Neural cell (in vitro differentiated cells): ENCODE results near the gene FOXF1. TPM values are rescaled to one million over a fixed set of nuclear protein-coding genes. Genes with fewer than 3 reads are reported as not detected.

Source experiments
- H2AFZ ChIP-seq: fragments of 200-600, 300-800 bp; sonication (generic), shearing (Covaris generic); 2 replicates; pipeline ENCODE4 v1.6.0; 2014; ENCODE audit warnings: low read depth, mild to moderate bottlenecking, antibody characterized with exemption, low read length, moderate library complexity
- H3F3A ChIP-seq: fragments of 200-600 bp; shearing (Covaris generic); 2 replicates; pipeline ENCODE4 v1.6.1; 2016; ENCODE audit warnings: mild to moderate bottlenecking, moderate library complexity, mixed read lengths, antibody characterized with exemption, low read length; ENCODE audit not compliant: insufficient read depth, poor library complexity, severe bottlenecking
- H3K27ac ChIP-seq: fragments of 200-600, 300-800 bp; sonication (generic), shearing (Covaris generic); 2 replicates; pipeline ENCODE4 v1.5.1; 2014; ENCODE audit warnings: mild to moderate bottlenecking, low read length, moderate library complexity
- H3K27me3 ChIP-seq: fragments of 300-800, 200-600 bp; sonication (generic), shearing (Covaris generic); 2 replicates; pipeline ENCODE4 v1.6.0; 2014; ENCODE audit warnings: mild to moderate bottlenecking, low read depth, low read length, moderate library complexity; ENCODE audit not compliant: insufficient read depth
- H3K36me3 ChIP-seq: fragments of 300-800, 200-600 bp; sonication (generic), shearing (Covaris generic); 2 replicates; pipeline ENCODE4 v1.5.1; 2014; ENCODE audit warnings: mild to moderate bottlenecking, antibody characterized with exemption, low read length, moderate library complexity; ENCODE audit not compliant: insufficient read depth
- H3K4me2 ChIP-seq: fragments of 300-800, 200-600 bp; sonication (generic), shearing (Covaris generic); 2 replicates; pipeline ENCODE4 v1.6.0; 2014; ENCODE audit warnings: mild to moderate bottlenecking, low read length
- H3K4me3 ChIP-seq: fragments of 300-800, 200-600 bp; sonication (generic), shearing (Covaris generic); 2 replicates; pipeline ENCODE4 v1.5.1; 2014; ENCODE audit warnings: mild to moderate bottlenecking, low read length, moderate library complexity
- H3K79me2 ChIP-seq: fragments of 200-600 bp; shearing (Covaris generic); replicated peaks from 2 replicates; pipeline ENCODE4 v1.6.0; 2014; ENCODE audit warnings: mild to moderate bottlenecking, low read length, moderate library complexity; ENCODE audit not compliant: insufficient read depth
- H3K9ac ChIP-seq: fragments of 300-800, 200-600 bp; sonication (generic), shearing (Covaris generic); 2 replicates; pipeline ENCODE4 v1.6.1; 2016; ENCODE audit warnings: mild to moderate bottlenecking, low read length, mixed read lengths
- H3K9me2 ChIP-seq: fragments of 200-600 bp; shearing (Covaris generic); 2 replicates; pipeline ENCODE4 v1.6.1; 2016; ENCODE audit warnings: mild to moderate bottlenecking, low read length, mixed read lengths; ENCODE audit not compliant: insufficient read depth
- H3K9me3 ChIP-seq: fragments of 200-600, 300-800 bp; sonication (generic), shearing (Covaris generic); 2 replicates; pipeline ENCODE4 v1.6.1; 2016; ENCODE audit warnings: mild to moderate bottlenecking, mixed run types, low read length, moderate library complexity, mixed read lengths
- H4K20me1 ChIP-seq: fragments of 200-600 bp; shearing (Covaris generic); 2 replicates; pipeline ENCODE4 v1.6.1; 2016; ENCODE audit warnings: mild to moderate bottlenecking, mixed run types; ENCODE audit not compliant: insufficient read depth
- EP300 ChIP-seq: fragments of 450-650 bp; conservative IDR thresholded peaks from 2 replicates; pipeline ENCODE4 v1.6.1; 2014; ENCODE audit warnings: antibody characterized with exemption, mild to moderate bottlenecking, moderate library complexity; ENCODE audit not compliant: poor library complexity, severe bottlenecking
- EZH2 ChIP-seq: fragments of 200-600, 300-800 bp; shearing (Covaris generic), sonication (generic); IDR thresholded peaks from 2 replicates; pipeline ENCODE4 v1.6.1; 2014; ENCODE audit warnings: antibody characterized with exemption, low read length, borderline replicate concordance, mild to moderate bottlenecking; ENCODE audit not compliant: insufficient read depth, poor library complexity, severe bottlenecking
- MXI1 ChIP-seq: fragments of 450-650 bp; conservative IDR thresholded peaks from 2 replicates; pipeline ENCODE4 v1.6.1; 2014; ENCODE audit warnings: antibody characterized with exemption, mild to moderate bottlenecking; ENCODE audit not compliant: poor library complexity, severe bottlenecking
- POLR2AphosphoS5 ChIP-seq: IDR thresholded peaks from 2 replicates; pipeline ENCODE4 v1.6.1; 2012
- RAD21 ChIP-seq: fragments of 450-650 bp; conservative IDR thresholded peaks from 2 replicates; pipeline ENCODE4 v1.6.1; 2014; ENCODE audit warnings: antibody characterized with exemption, mild to moderate bottlenecking, moderate library complexity
- SMC3 ChIP-seq: fragments of 450-650 bp; conservative IDR thresholded peaks from 2 replicates; pipeline ENCODE4 v1.6.1; 2014; ENCODE audit warnings: antibody characterized with exemption, mild to moderate bottlenecking, moderate library complexity; ENCODE audit not compliant: poor library complexity
- TAF1 ChIP-seq: IDR thresholded peaks from 2 replicates; pipeline ENCODE4 v1.6.1; 2012; ENCODE audit warnings: low read depth
- polyA plus RNA-seq: library from polyadenylated mRNA; depleted of rRNA; stranded (reverse); fragments of >200 nt; gene quantifications from 2 replicates; pipeline ENCODE4 v1.2.3, GENCODE V29; 2014
- TF ChIP-seq, protein P1 (sequence below): IDR thresholded peaks from 2 replicates; pipeline ENCODE4 v1.6.1; 2012; ENCODE audit warnings: borderline replicate concordance
- TF ChIP-seq, protein P2 (sequence below): fragments of 450-650 bp; IDR thresholded peaks from 2 replicates; pipeline ENCODE4 v1.5.1; 2014; ENCODE audit warnings: antibody characterized with exemption, mild to moderate bottlenecking, moderate library complexity; ENCODE audit not compliant: poor library complexity, severe bottlenecking

Gene FOXF1
- polyA plus RNA-seq, 1 donor from 2014 or later = not detected

DNA sequence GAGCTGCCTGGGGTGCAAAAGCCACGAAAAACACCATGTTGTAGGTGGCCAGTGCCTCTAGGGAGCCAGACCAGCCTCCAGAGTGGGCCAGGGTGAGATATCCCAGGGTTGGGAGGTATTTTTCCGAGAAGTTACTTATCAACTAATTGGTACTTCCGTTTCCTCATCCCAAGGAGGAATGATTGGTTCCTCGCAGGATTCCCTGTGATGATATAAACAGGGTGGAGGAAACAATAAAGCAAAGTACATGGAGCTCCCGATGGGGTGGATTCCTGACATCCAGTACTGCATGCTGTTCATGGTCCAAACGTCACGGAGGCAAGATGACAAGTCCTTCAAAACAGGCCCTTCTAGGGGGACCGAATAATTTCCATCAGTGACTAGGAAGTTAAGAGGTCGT, 39.4 kb upstream of the FOXF1 start:
- no peaks in the 10 kb centered on the region for H3K27me3 ChIP-seq
- no peaks in the 10 kb centered on the region for H3F3A ChIP-seq
- H3K9me2 ChIP-seq = no peaks in the 10 kb centered on the region
- H3K79me2 ChIP-seq = no peaks in the 10 kb centered on the region
- no peak overlapping the region for H3K4me2 ChIP-seq
- TF ChIP-seq TAF1 = no peak
- TF ChIP-seq EZH2 = no peak
- no peak for TF ChIP-seq RAD21
- no peak for TF ChIP-seq MXI1
- TF ChIP-seq, protein P1, sequence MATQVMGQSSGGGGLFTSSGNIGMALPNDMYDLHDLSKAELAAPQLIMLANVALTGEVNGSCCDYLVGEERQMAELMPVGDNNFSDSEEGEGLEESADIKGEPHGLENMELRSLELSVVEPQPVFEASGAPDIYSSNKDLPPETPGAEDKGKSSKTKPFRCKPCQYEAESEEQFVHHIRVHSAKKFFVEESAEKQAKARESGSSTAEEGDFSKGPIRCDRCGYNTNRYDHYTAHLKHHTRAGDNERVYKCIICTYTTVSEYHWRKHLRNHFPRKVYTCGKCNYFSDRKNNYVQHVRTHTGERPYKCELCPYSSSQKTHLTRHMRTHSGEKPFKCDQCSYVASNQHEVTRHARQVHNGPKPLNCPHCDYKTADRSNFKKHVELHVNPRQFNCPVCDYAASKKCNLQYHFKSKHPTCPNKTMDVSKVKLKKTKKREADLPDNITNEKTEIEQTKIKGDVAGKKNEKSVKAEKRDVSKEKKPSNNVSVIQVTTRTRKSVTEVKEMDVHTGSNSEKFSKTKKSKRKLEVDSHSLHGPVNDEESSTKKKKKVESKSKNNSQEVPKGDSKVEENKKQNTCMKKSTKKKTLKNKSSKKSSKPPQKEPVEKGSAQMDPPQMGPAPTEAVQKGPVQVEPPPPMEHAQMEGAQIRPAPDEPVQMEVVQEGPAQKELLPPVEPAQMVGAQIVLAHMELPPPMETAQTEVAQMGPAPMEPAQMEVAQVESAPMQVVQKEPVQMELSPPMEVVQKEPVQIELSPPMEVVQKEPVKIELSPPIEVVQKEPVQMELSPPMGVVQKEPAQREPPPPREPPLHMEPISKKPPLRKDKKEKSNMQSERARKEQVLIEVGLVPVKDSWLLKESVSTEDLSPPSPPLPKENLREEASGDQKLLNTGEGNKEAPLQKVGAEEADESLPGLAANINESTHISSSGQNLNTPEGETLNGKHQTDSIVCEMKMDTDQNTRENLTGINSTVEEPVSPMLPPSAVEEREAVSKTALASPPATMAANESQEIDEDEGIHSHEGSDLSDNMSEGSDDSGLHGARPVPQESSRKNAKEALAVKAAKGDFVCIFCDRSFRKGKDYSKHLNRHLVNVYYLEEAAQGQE = no peak
- TF ChIP-seq SMC3 = no peak
- no peak for TF ChIP-seq POLR2AphosphoS5
- TF ChIP-seq, protein P2, sequence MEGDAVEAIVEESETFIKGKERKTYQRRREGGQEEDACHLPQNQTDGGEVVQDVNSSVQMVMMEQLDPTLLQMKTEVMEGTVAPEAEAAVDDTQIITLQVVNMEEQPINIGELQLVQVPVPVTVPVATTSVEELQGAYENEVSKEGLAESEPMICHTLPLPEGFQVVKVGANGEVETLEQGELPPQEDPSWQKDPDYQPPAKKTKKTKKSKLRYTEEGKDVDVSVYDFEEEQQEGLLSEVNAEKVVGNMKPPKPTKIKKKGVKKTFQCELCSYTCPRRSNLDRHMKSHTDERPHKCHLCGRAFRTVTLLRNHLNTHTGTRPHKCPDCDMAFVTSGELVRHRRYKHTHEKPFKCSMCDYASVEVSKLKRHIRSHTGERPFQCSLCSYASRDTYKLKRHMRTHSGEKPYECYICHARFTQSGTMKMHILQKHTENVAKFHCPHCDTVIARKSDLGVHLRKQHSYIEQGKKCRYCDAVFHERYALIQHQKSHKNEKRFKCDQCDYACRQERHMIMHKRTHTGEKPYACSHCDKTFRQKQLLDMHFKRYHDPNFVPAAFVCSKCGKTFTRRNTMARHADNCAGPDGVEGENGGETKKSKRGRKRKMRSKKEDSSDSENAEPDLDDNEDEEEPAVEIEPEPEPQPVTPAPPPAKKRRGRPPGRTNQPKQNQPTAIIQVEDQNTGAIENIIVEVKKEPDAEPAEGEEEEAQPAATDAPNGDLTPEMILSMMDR = no peak
- TF ChIP-seq EP300 = no peak
- H3K9me3 ChIP-seq = peaks cover 7% of the 10 kb centered on the region
- H3K27ac ChIP-seq = no peak overlapping the region
- no peak overlapping the region for H2AFZ ChIP-seq
- no peak overlapping the region for H3K4me3 ChIP-seq
- H3K9ac ChIP-seq = no peak overlapping the region
- H4K20me1 ChIP-seq = no peaks in the 10 kb centered on the region
- no peaks in the 10 kb centered on the region for H3K36me3 ChIP-seq

GRCh38 chr16:86471896-86472295, 38.4 kb upstream of the FOXF1 start:
- Histone ChIP-seq H4K20me1 (no peaks in the 10 kb centered on the region), H3K9me3 (peaks cover 7% of the 10 kb centered on the region), H3K27ac (no peak overlapping the region), H3K9ac (no peak overlapping the region), H3K36me3 (no peaks in the 10 kb centered on the region), H3K4me3 (no peak overlapping the region), H3K79me2 (no peaks in the 10 kb centered on the region), H2AFZ (no peak overlapping the region), H3K27me3 (no peaks in the 10 kb centered on the region), H3K4me2 (no peak overlapping the region), H3K9me2 (no peaks in the 10 kb centered on the region), H3F3A (no peaks in the 10 kb centered on the region)
- TF ChIP-seq TAF1 = no peak
- TF ChIP-seq, protein P1 = no peak
- TF ChIP-seq POLR2AphosphoS5 = no peak
- no peak for TF ChIP-seq EP300
- no peak for TF ChIP-seq SMC3
- no peak for TF ChIP-seq EZH2
- TF ChIP-seq RAD21 = no peak
- TF ChIP-seq MXI1 = no peak
- TF ChIP-seq, protein P2 = no peak
